Activated CD8-positive, alpha-beta memory T cell treated with anti-CD3 and anti-CD28 coated beads, Interleukin-2, amount 50 U/mL, for 48 hours (primary cell): ENCODE measurements around the gene PBX4.

Source experiments
- DNase-seq: peaks from one replicate; pipeline ENCODE4 v3.0.0-alpha.2; 2020

The PBX4 gene

GRCh38 chr19:19517235-19517619 lies 101.3 kb downstream of the PBX4 start:
- DNase-seq: no peak

GRCh38 chr19:19515642-19516519 lies 102.6 kb downstream of the PBX4 start, which contains the start of gene NDUFA13:
TSS of gene NDUFA13 (plus strand) at chr19:19516225. CDS start at chr19:19516239, 14 bp downstream.
- peak; percentile 99 for DNase-seq

- DNase-seq: no peak
These were observed 103.4 kb downstream of the PBX4 start, which contains the start of gene TSSK6 for GRCh38 chr19:19514881-19515641. TSS of gene TSSK6 (minus strand) at chr19:19515548. CDS start at chr19:19515427, 121 bp downstream.

- DNase-seq: no peak
These were observed 104.3 kb downstream of the PBX4 start for GRCh38 chr19:19514215-19514657.

- no peak for DNase-seq
These were observed 104.8 kb downstream of the PBX4 start for GRCh38 chr19:19513682-19514081.
